ENCODE results near the gene HLA-DPB1.

DNA sequence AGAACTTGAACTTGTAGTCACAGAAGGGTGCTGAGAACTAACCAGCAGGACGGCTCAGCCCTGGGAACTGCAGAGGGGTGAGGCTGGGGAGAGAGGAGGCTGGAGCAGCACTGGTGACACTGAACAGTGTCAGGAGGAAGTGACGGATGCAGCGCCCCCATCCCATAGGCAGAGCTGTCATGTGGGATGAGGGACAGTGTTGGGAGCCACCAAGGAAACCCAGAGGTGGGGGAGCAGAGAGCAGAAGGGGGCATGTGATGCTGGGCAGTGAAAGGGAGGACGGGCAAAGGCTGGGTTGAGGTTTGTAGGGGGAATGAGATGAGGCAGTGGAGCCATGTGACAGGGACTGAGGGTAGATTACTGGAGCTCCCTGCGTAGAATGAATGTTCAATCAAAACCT is 2.1 kb downstream of the HLA-DPB1 start:
- TF ChIP-seq, protein P1, sequence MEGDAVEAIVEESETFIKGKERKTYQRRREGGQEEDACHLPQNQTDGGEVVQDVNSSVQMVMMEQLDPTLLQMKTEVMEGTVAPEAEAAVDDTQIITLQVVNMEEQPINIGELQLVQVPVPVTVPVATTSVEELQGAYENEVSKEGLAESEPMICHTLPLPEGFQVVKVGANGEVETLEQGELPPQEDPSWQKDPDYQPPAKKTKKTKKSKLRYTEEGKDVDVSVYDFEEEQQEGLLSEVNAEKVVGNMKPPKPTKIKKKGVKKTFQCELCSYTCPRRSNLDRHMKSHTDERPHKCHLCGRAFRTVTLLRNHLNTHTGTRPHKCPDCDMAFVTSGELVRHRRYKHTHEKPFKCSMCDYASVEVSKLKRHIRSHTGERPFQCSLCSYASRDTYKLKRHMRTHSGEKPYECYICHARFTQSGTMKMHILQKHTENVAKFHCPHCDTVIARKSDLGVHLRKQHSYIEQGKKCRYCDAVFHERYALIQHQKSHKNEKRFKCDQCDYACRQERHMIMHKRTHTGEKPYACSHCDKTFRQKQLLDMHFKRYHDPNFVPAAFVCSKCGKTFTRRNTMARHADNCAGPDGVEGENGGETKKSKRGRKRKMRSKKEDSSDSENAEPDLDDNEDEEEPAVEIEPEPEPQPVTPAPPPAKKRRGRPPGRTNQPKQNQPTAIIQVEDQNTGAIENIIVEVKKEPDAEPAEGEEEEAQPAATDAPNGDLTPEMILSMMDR (conservative IDR thresholded peaks at IDR 0.05): no peak
- no peak for TF ChIP-seq ZFX (IDR thresholded peaks at IDR 0.05)
